Keratinocyte (primary cell): ENCODE measurements around the gene FAM156A.

Experiments used
- EZH2 ChIP-seq: IDR thresholded peaks from one replicate; pipeline ENCODE4 v1.6.1; 2012; ENCODE audit warnings: inconsistent platforms, mild to moderate bottlenecking, low read length, moderate library complexity
- TF ChIP-seq, protein P1 (sequence below), 3 experiments: IDR thresholded peaks in 1 of 3; conservative IDR thresholded peaks in 1 of 3; optimal IDR thresholded peaks in 1 of 3; 2 replicates in 2 of 3; 3 replicates in 1 of 3; pipeline versions ENCODE3 to v1.5.1; 2011; ENCODE audit warnings: low read length in 3 of 3, mild to moderate bottlenecking in 3 of 3, moderate library complexity in 2 of 3, control low read depth in 1 of 3, inconsistent platforms in 1 of 3; ENCODE audit not compliant: insufficient read depth in 2 of 3; ENCODE audit errors: extremely low read depth in 1 of 3

DNA sequence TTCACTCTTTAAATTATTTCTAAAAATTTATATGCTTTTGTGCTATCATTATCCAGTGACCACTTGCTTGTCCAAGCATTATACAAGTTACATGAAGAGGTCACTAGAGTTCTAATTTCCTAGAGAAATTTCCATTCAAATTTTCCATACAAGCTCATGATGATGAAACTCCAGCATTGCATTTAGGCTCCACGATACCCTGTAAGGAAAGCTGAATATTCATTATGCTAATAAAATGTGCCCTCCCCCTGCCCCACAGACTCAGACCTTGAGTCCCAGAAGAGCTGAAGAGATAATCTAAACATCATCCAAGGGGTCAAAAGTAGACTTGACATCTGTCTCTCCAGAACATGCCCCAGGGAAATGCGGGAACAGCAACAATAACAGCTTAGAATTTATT is 19.6 kb upstream of the FAM156A start:
- TF ChIP-seq, protein P1, sequence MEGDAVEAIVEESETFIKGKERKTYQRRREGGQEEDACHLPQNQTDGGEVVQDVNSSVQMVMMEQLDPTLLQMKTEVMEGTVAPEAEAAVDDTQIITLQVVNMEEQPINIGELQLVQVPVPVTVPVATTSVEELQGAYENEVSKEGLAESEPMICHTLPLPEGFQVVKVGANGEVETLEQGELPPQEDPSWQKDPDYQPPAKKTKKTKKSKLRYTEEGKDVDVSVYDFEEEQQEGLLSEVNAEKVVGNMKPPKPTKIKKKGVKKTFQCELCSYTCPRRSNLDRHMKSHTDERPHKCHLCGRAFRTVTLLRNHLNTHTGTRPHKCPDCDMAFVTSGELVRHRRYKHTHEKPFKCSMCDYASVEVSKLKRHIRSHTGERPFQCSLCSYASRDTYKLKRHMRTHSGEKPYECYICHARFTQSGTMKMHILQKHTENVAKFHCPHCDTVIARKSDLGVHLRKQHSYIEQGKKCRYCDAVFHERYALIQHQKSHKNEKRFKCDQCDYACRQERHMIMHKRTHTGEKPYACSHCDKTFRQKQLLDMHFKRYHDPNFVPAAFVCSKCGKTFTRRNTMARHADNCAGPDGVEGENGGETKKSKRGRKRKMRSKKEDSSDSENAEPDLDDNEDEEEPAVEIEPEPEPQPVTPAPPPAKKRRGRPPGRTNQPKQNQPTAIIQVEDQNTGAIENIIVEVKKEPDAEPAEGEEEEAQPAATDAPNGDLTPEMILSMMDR (optimal IDR thresholded peaks at IDR 0.05 in 1 of 3, IDR thresholded peaks at IDR 0.05 in 1 of 3, conservative IDR thresholded peaks at IDR 0.05 in 1 of 3; ENCODE audit: extremely low read depth in 1 of 3, insufficient read depth in 2 of 3, low read length in 3 of 3), result no peak
- TF ChIP-seq EZH2, result no peak
